Suppressor macrophage treated with lipopolysaccharide for 1 hour (primary cell): ENCODE results near the gene RRM1.
A peak's percentile ranks its signal among the peaks of the same experiment; 100 is the strongest.
"Not testable (repeated sequence)": the region's sequence is repeated elsewhere in the genome, so short reads cannot be mapped to it uniquely, and the experiment has no call there.

Experiments
- DNase-seq, 3 donors: peaks; one replicate each; pipeline ENCODE4 v3.0.0-alpha.2; 2020 to 2022

Gene RRM1

GRCh38 chr11:4140067-4140636 lies 45.6 kb downstream of the RRM1 start:
- DNase-seq: no peak

DNA sequence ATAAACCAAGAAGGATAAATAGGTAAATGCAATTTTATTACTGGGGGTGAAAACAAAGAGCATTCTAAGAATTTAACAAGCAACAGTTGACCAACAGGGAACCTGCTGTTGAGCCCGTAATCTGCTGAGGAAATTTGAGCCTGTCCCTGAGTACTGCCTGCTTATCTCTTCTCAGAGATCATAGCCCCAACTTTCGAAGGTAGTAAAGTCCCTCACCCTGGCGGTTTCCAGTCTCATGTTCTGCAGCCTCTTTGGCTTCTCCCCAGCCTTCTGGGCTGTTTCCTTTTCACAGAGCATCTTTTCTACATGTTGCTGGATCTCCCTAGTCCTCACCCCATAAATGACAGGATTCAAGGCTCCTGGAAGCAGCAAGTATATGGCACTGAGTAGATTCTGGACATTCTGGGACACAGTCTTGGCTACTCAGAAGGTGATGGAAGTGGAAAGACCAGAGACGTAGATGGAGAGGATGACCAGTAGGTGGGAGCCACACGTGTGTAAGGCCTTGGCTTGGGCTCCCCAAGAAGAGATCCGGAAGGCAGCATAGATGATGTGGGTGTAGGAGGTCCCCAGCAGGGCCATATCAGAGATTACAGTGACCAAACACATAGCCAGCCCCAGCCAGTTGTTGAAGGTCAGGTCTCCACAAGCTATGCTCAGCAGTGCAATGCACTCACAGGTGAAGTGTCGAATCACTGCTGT lies 51.6 kb downstream of the RRM1 start:
- DNase-seq: no peak

DNA sequence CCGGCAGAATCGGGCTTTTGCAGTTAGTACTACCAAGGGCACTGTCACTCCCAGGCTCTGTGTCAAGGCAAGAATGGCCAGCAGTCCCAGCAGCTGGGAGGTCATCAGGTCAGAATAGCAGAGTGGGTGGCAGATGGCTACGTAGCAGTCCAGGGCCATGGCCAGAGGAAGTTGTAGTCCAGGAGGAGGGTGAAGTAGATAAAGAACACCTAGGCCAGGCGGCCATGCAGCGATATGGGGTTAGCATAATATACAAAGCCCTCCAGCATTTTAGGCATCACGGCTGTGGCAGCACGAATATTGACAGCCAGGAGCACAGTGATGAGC lies 52.1 kb downstream of the RRM1 start:
- DNase-seq: no peak

- DNase-seq: no peak
Observed at GRCh38 chr11:4154503-4154902, 59.9 kb downstream of the RRM1 start.

DNA sequence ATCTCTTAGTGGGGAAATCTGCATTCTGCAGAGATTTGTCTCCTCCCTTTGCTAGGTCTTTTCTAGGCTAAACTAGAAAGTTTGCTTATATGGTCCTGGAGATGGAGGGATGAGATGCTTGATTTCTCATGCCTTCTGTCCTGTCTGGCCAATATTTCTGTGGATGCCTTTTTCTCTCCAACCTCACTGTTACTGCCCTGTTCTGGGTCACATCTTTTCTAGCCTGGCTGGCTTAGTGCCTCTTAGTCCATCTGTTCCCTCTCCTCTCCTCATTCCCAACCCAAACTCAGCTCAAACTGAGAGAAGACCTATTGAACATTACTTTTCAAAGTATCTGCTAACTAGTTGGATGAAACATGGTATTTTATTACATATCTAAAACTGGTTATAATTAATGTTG lies 62.0 kb downstream of the RRM1 start:
- DNase-seq: no peak

GRCh38 chr11:4158818-4159217 lies 64.2 kb downstream of the RRM1 start:
- not testable (repeated sequence) for DNase-seq

DNA sequence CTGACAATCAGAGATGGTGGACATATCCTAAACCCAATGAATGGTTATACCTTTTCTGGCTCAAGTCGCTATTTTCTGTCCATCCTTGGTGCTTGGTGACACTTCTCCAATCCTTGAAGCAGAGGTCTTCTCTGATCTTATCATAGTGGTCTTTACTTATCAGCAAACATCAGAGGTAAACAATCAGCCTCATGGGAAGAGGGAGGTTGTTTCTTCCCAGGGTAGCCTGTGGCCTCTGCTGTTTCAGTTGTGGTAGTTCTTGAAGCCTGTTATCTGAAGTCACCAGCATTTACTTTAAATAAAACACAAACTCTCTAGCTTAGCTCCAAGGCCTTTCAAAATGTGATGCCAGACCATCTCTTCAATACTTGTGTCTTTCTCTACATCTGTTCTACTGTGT lies 66.7 kb downstream of the RRM1 start:
- no peak for DNase-seq

DNA sequence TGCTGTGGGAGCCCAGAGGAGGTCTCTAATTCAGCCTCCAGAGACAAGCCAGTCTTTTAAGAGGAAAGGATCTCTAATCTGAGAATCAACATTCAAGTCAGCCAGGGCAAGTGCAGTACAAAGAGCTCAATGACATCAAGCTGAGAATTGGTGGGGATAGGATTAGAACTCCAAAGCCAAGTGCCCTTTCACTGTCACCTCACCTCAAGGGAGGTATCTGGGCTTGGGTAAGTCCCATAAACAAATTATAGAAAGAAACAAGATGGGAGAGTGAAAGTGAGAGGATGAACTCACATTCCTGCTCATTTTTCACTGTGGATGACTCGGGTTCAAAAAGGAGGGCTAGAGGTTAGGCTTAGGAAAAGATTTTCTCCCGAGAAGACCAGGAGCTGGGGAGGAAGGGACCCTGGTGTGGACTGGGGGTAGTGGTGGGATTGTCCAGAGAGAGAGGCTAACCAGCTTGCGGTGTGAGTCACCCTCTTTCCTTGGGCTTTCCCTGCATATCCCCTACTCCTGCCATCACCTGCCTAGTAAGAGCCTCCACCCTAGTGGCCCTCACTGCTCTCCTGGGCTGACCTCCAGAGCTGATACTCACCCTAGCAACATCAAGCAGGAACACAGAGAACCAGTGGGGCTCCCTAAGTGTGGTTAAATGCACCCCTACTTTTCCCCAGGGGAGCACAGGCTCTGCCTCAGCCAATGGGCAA lies 70.4 kb downstream of the RRM1 start:
- no peak for DNase-seq

DNA sequence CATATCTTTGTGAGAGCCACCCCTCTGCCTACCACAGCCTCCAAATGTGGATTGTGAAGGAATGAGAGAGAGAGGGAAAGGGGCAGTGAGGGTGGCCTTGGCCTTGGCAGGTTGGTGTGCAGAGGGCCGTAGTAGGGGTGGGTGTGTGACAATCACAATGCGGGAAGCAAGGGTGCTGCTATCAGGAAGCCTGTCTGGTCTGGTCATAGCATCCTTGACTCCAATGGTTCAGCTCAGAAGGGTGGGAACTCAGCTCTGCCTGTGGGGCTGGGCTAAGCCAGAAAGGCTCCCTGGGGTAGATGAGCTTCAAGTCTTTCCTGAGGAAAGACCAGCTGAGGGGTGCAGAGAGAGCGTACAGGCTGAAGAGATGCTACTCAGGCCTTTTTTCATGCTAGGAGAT lies 72.7 kb downstream of the RRM1 start:
- no peak for DNase-seq

GRCh38 chr11:4167758-4168157 lies 73.2 kb downstream of the RRM1 start:
- no peak for DNase-seq

GRCh38 chr11:4175620-4176350 lies 81.2 kb downstream of the RRM1 start:
- DNase-seq: not testable (repeated sequence)

DNA sequence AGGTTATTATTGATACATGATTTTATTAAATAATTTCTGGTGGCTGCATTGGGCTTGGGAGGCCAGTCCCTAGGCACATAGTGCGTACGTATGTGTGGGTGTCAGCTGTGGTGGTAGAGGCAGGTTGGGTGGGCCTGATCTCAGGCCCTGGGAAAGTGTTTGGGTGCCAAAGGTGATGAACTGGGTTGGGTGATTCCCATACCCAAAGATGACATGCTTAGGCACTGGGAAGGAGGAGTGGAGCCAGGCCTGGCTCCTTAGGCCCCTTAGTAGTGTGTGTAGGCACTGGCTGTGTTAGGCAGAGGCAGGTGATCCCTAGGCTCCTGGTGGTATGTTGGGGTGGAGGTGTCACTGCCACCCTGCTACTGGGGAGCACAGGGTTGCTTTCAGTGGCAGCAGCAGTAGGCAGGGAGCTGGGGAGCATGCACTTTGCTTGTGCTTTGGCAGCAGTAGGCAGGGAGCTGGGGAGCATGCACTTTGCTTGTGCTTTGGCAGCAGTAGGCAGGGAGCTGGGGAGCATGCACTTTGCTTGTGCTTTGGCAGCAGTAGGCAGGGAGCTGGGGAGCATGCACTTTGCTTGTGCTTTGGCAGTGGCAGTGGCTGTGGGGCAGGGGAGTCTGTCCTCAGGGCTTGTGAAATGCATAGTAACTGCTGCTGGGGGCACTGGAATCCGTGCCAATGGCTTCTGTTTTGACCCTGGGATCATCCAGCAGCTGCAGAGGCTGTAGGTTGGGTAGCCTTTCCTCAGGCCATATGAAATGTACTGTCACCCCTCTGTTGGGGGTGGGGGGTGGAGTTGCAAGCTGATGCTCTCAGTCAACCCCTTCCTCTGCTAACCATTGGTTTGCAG lies 84.4 kb downstream of the RRM1 start:
- no peak for DNase-seq

- no peak for DNase-seq
Observed at GRCh38 chr11:4180441-4181183, 86.0 kb downstream of the RRM1 start.

DNA sequence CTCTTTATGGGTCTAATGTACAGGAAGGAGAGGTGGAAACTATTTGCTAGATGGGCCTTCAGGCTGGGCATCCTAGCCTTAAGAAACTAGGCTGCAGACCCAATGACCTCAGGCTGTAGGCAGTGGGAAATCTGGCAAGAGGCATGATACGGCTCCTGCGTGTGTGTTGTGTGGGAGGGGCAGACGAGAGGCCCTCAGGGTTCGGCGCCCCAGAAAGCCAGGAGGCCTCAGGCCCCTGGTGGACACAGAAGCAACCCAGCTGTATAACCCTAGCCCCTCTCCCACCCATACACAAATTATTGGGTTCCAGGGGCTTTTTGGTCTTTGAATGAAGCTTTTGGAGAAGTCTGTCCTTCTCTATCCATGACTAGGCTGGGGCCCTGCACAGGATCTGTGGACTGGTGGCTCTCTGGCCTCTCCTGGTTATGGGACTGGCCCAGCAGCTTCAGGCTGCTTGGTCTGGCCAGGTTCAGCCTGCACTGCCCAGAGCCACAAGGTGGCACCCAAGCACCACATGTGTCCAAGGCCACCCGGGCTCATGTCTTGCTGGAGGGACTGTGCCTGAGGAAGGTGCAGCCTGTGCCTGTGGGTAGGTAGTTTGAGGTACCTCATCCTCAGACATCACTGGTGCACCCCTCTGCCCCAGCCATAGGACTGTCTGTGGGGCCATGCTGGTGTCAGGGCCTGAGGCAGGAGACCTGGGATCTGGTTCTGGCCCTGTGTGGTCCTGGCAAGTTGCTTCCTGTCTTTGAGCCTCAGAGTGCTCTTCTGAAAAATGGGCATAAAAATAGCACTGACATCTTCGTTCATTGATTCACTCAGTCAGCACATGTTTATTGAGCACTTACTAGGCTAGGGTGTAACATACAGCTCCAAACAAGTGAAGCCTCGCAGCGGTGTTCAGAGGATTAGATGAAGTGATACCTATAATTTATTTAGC lies 87.5 kb downstream of the RRM1 start:
- peak; percentile 56 to 76 (median 68) for DNase-seq

DNA sequence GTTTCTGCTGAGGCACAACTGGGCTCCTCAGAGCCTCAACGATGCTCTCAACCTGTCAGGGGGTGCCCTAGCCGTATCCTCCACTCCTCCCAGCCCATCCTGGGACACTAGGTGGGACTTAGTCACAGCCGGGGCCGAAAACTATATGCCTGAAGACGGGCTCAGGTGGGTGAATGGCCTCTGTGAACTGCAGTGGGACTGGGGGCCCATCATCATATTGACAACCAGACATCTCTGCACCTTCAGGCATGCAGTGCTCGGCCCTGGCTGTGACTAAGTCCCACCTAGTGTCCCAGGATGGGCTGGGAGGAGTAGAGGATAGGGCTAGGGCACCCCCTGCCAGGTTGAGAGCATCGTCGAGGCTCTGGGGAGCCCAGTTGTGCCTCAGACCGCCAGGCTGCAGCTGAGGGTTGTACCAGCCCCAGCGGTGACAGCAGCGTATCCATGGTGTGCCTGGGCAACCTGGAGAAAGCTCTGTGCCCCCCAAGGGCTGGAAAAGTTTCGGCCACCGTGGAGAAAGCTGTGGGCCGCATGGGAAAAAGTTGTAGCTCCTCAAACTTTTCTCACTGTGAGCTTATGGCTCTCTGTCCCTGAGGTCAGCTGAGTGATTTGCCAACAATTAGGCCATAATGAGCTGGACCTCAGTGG lies 88.9 kb downstream of the RRM1 start:
- no peak for DNase-seq

DNA sequence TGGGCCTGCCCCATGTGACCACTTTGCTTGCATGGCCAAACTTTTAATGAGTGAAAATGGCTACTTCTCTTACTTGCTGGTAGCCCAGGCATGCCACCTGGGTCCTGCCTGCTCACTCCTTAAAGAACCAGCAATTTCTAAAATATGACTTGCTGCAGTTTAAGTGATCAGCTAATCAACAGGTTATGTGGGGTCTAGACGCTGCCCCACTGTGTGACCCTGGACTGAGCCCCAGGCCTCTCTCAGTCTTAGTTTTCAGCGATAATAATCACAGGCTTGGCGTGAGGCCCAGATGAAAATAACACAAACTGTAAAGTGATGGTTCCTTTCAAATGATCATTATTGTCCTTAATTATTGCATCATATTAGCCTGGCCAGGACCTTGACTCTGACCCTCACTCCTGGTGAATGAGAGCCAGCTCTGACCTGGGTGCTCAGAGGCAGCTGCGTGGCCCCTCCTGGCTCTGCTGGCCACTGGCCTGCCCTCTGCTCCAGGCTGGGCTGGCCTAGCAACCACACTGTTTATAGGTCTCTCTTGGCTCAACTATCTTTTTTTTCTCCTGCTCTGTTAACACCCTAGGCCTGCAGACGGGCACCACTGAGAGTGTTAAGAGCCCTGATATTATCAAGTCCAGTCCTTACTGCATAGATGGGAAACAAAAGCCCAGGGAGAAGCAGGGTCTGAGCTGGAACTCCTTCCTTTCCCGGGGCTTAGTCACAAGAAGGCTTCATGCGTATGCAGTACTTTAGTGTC lies 89.7 kb downstream of the RRM1 start:
- no peak for DNase-seq

- DNase-seq: no peak
Observed at GRCh38 chr11:4185561-4185960, 91.0 kb downstream of the RRM1 start.

DNA sequence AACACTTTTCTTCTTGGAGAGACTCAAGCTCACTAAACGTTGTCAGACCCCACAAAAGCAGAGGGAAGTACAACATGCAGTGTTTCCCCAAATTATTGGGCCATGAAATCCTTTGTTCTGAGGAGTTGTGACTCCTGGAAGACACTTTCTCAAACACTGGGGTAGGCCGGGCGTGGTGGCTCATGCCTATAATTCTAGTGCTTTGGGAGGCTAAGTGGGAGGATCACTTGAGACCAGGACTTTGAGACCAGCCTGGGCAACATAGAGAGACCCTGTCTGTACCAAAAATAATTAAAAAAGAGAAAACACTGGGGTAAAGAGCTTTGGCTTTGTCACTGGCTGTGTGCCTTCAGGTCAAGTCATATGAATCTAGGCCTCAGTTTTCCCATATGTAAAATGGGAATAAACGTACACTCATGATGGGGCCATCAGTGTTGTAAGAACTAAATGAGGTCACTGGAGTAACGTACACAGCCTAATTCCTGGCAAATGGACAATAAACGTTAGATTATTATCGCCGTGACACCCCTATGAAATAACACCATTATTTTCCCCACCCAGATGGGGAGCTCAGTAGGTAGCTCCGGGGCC lies 92.0 kb downstream of the RRM1 start:
- no peak for DNase-seq
